HL-60 (cell line): ENCODE measurements around the gene PCDH18.
"Not testable (repeated sequence)": the region's sequence is repeated elsewhere in the genome, so short reads cannot be mapped to it uniquely, and the experiment has no call there.

Experiments used
- DNase-seq, 2 experiments: peaks; one replicate each; pipeline ENCODE4 v3.0.0-alpha.2; 2010 to 2020; ENCODE audit warnings: low read depth in 1 of 2, low spot score in 1 of 2
- H3K27ac ChIP-seq: fragments of 250-450 bp; sonication (Bioruptor Pico); replicated peaks from 2 replicates; pipeline ENCODE4 v1.5.1; 2020; ENCODE audit warnings: mild to moderate bottlenecking, moderate library complexity
- H3K27me3 ChIP-seq: fragments of 250-450 bp; sonication (Bioruptor Pico); 2 replicates; pipeline ENCODE4 v1.5.1; 2021; ENCODE audit warnings: mild to moderate bottlenecking, moderate library complexity; ENCODE audit not compliant: insufficient read depth, poor library complexity, severe bottlenecking
- H3K4me3 ChIP-seq: replicated peaks from 2 replicates; pipeline ENCODE4 v1.5.1; 2011; ENCODE audit warnings: mild to moderate bottlenecking, control low read depth, low read length; ENCODE audit not compliant: insufficient read depth
- CTCF ChIP-seq: IDR thresholded peaks from one replicate; pipeline ENCODE4 v1.5.1; 2011; ENCODE audit warnings: low read length, control low read depth, inconsistent platforms; ENCODE audit not compliant: insufficient read depth
- GABPA ChIP-seq: IDR thresholded peaks from 2 replicates; pipeline ENCODE4 v1.6.1; 2012; ENCODE audit warnings: low read depth
- POLR2AphosphoS5 ChIP-seq: IDR thresholded peaks from 2 replicates; pipeline ENCODE4 v1.6.1; 2012; ENCODE audit warnings: low read depth
- REST ChIP-seq: IDR thresholded peaks from 2 replicates; pipeline ENCODE4 v1.6.1; 2012; ENCODE audit warnings: low read depth; ENCODE audit not compliant: insufficient replicate concordance
- SPI1 ChIP-seq: IDR thresholded peaks from 2 replicates; pipeline ENCODE4 v1.6.1; 2012; ENCODE audit warnings: low read depth, mild to moderate bottlenecking, borderline replicate concordance

The PCDH18 gene

GRCh38 chr4:137519406-137519805 lies 12.9 kb downstream of the PCDH18 start:
- H3K4me3 ChIP-seq, result no peak overlapping the region
- DNase-seq, result no peak
- no peak overlapping the region for H3K27ac ChIP-seq
- no peak for TF ChIP-seq CTCF
- no peak for TF ChIP-seq SPI1
- no peak for TF ChIP-seq GABPA
- no peak for TF ChIP-seq POLR2AphosphoS5
- no peak for TF ChIP-seq REST
- H3K27me3 ChIP-seq, result no peaks in the 10 kb centered on the region

- not testable (repeated sequence) for H3K27ac ChIP-seq, H3K4me3 ChIP-seq, H3K27me3 ChIP-seq, DNase-seq
Measured at GRCh38 chr4:137517323-137517722, 15.0 kb downstream of the PCDH18 start.

GRCh38 chr4:137514406-137515111 lies 17.7 kb downstream of the PCDH18 start:
- H3K4me3 ChIP-seq, result no peak overlapping the region
- DNase-seq, result no peak
- TF ChIP-seq SPI1, result no peak
- no peak for TF ChIP-seq POLR2AphosphoS5
- no peak for TF ChIP-seq GABPA
- TF ChIP-seq REST, result no peak
- no peak for TF ChIP-seq CTCF
- H3K27me3 ChIP-seq, result no peaks in the 10 kb centered on the region
- H3K27ac ChIP-seq, result no peak overlapping the region

GRCh38 chr4:137510557-137511265 lies 21.6 kb downstream of the PCDH18 start:
- Histone ChIP-seq H3K4me3 (no peak overlapping the region), H3K27ac (no peak overlapping the region), H3K27me3 (no peaks in the 10 kb centered on the region)
- DNase-seq, result no peak
- TF ChIP-seq SPI1, result no peak
- no peak for TF ChIP-seq GABPA
- TF ChIP-seq CTCF, result no peak
- no peak for TF ChIP-seq REST
- no peak for TF ChIP-seq POLR2AphosphoS5
